GM21423 (cell line): Measurements from ENCODE around the gene PDIA5.
A peak's percentile ranks its signal among the peaks of the same experiment; 100 is the strongest.

ENCODE experiments used
- ATAC-seq: cut with Tn5 transposase; IDR thresholded peaks from one replicate; pipeline ENCODE4 v1.9.1; 2021; ENCODE audit warnings: mild to moderate bottlenecking, moderate library complexity; ENCODE audit not compliant: unreplicated experiment

The PDIA5 gene

DNA sequence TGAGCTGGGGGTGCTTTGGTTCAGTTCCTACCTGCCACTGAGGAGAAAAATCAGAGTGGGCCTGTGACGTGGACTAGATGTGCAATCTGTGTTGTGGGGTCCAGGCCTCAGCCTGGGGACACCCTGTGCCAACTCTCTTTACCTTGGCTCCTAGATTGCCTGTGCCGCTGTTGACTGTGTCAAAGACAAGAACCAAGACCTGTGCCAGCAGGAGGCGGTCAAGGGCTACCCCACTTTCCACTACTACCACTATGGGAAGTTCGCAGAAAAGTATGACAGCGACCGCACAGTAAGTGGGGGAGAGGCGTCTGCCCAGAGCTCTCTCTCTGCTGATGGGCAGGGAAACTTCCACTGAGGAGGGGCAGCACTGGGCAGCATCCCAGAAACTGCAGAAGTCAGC, 94.3 kb downstream of the PDIA5 start:
- no peak for ATAC-seq

DNA sequence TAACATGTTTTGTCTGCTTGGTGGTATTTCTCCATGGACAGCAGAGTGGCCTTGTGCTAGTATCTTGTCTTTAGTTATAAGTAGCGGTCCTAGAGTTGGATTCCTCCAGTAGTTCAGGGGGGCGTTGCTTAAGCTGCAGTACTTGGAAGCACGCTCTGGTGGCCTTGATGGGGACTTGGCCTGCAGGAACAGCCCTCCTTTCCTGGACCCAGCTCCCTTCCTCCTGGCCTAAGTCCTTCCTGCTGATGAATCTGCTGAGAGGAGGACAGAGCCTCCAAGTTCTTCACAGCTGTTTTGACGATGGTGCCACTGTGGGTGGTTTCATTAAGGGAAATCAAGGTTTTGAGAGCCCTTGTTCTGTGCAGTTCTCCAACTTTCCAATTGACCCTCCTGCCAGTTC, 96.3 kb downstream of the PDIA5 start:
- no peak for ATAC-seq

DNA sequence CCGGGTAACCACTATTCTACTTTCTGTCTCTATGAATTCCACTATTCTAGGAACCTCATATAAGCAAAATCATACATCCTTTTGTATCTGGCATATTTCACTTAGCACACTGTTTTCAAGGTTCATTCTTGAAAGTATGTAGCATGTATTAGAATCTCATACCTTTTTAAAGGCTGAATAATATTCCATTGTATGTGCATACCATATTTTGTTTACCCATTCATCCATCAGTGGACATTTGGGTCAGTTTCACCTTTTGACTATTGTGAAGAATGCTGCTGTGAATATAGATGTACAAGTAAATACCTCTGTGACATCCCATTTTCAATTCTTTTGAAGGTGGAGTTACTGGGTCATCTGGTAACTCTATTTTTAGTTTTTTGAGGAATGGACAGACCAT, 98.3 kb downstream of the PDIA5 start:
- no peak for ATAC-seq

DNA sequence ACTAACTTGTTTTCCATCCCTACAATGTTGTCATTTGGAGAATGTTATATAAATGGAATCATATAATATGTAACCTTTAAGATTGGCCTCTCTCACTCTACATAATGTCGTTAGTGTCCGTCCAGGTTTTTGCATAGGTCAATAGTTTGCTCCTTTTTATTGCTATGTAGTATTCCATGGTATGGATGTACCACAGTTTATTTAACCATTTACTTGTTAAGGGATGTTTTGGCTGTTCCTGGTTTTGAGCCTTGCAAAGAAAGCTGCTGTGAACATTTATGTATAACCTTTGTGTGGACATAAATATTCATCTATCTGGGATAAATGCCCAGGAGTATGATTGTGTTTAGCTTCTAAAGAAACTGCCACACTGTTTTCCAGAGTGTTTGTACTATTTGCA, 100.9 kb downstream of the PDIA5 start:
- no peak for ATAC-seq

DNA sequence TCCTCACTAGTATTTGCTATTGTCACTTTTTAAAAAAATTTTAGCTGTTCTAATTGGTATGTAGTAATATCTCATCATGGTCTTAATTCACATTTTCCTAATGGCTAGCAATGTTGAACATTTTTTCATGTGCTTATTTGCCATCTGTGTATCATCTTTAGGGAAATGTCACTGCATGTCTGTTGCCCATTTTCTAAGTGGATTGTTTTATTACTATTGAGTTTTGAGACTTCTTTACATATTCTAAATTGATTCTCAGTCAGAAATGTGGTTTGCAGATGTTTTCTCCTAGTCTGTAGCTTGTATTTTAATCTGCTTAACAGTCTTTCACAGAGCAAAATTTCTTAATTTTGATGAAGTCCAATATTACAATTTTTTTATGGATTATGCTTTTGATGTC, 101.3 kb downstream of the PDIA5 start:
- ATAC-seq = no peak

DNA sequence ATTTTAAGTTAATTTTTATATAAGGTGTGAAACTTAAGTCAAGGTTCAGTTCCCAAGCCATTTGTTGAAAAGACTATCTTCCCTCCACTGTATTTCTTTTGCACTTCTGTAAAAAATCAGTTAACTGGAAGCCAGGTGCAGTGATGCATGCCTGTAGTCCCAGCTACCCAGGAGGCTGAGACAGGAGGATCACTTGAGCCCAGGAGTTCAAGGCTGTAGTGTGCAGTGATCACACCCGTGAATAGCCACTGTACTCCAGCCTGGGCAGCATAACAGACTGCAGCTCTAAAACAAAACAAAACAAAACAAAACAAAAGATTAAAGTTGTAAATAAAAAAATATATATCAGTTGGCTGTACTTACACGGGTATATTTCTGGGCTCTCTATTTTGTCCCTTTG, 101.8 kb downstream of the PDIA5 start:
- ATAC-seq = no peak

DNA sequence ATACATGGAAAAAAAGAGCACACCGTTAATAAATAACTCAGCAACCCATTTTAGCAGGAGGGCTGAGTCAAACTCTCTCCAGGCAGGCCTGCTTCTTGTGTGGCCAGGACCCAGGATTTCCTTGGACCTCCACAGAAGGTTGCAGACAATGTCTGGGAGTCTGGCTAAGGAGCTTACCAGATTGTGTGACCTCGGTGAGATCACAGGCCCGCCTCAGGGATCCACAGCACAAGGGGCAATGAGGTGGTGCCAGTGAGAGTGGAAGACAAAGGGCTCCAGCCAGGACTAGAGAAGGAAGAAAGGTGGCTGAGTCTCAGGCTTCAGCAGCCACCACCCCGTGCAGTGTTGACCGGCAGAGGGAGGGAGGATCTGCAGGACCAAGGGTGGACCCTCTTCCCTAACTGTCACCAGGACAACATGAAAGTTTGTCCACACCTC, 102.7 kb downstream of the PDIA5 start:
- ATAC-seq = no peak

DNA sequence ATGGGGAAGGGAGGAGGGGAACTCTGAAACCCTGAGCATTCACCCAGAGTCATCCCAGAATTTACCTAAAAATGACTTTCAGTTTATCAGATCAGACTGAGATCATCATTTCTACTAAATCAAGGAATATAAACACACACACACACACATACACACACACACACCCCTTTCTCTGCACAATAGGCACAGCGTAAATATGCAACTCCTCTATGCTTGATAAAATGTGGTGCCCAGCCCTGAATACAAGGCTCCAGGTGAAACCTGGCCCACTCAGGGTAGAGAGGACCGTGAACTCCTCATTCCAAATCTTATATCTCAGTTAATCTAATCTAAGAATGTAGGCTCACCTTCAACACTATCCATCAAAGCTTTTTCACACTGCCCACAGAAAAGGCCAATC, 103.1 kb downstream of the PDIA5 start:
- no peak for ATAC-seq

DNA sequence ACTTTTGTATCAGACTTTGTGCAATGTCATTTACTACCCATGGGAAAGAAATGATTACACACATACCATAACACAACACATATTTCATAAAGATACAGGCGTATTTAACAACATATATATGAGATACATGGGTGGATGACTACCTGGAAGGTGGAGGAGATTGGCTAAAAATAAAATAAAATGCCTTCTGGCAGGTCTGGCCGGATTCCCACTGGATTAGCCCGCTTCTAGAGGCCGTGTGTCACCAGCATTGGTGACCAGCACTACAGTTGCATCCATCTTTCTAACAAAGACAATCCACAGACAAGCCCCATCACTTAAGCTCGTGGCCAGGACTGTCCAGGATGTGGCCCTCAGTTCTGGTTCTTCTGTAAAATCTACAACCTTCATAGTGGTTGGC, 114.0 kb downstream of the PDIA5 start:
- ATAC-seq = no peak

DNA sequence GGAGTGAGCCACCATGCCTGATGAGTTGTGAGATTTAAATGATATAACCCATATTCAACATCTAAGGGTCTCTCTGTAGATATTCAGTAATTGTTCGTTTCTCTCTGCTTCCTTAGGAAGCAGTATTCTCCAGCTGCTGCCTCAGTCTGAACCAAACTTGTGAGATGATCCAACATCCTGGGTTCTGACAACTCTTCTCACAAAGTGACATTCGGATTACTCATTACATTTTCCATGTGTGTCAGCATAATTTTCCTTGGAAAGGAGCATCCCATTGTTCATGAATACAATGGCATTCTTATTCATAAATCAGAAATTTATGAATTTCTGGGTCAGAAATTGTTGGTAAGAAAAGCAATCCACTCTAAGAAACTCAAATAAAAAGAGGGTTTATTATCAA, 119.9 kb downstream of the PDIA5 start:
- ATAC-seq = no peak

DNA sequence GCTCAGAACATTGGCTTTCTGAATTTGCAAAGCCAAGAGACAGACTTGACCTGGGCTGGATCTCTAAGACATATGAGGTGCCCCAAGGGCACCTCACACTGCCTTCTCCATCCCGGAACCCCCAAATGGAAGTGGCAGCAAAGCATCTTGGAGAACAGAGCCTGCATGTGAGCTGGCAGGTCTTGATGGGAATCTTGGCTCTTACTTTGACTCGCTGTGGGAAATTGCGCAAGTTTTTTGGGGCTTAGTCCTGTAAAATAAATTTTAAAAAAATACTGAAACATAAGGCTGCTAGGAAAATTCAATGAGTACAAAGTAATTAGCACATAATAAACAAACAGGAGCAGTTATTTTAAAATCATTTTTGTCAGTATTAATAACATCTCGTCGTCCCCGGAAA, 121.2 kb downstream of the PDIA5 start:
- no peak for ATAC-seq

DNA sequence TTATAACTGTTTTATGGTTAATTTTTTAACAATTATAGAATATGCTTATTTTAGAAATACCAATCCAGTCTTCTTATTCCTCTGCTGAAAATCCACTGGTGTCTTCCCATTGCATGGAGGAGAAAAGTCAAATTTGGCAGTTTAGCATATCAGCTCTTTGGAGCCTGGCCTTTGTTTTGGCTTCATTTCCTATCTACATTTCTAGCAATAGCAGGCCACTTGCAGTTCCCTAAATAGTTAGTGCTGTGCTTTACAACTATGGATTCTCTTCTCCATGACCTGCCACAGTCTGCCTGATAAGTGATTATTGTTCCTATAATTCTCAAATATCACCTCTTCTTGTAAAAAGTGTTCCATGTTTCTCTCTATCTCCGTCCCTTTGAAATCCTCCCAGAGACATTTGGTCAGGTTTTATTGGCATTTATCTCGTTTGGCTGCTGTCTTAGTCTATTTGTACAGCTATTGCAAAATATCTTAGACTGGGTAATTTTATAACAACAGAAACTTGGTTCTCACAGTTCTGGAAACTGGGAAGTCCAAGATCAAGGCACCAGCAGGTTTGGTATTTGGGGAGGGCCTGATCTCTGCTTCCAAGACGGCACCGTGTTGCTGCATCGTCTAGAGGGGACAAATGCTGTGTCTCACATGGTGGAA, 126.8 kb downstream of the PDIA5 start:
- no peak for ATAC-seq

DNA sequence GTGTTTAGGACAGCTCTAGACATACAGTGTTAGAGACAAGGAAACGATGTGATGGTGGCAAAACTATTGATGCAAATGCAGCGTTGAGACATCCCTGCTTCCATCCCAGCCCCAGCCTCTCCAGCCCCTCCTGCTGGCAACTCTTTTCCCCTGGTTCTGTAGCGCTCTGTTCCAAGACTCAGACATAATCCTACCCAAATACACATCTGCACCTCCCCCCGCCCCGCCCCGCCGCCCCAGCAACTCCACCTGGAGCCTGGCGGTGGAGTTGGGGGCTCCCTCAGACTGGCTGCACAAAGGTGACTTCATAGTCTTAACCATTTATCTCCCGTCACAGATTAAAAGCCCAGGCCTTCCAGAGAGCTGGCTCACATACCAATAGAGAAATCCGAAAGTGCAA, 127.7 kb downstream of the PDIA5 start:
- no peak for ATAC-seq

DNA sequence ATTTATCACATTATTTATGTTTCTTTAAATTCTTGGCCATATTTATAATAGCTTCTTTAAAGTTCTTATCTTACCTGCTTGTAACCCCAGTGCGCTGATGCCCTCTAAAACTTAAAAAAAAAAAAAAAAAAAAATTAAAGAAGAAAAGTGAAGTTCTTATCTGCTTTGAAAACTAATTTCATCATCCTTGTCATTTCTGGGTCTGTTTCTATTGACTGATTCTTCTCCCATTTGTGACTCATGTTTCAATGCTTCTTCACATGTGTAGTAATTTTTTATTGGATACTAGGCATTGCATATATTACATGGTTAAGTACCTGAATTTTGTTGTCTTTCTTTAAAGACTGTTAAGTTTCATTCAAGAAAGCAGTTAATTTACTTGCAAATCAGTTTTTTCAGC, 131.5 kb downstream of the PDIA5 start:
- no peak for ATAC-seq

DNA sequence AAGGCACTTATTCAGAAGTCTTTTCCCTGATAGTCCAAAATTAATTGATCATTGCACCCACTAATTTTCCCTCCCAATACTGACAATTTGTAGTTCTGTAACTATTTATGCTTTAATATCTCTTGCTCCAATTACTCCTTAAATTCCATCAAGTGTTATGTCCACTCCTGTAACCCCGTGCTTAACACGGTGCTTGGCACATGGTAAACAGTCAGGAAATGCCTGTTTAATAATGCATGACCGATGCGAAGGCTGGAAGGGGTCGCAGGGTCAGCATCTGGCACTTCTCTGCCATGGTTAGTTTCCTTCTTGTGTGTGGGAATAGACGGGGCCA, 134.4 kb downstream of the PDIA5 start:
- no peak for ATAC-seq

DNA sequence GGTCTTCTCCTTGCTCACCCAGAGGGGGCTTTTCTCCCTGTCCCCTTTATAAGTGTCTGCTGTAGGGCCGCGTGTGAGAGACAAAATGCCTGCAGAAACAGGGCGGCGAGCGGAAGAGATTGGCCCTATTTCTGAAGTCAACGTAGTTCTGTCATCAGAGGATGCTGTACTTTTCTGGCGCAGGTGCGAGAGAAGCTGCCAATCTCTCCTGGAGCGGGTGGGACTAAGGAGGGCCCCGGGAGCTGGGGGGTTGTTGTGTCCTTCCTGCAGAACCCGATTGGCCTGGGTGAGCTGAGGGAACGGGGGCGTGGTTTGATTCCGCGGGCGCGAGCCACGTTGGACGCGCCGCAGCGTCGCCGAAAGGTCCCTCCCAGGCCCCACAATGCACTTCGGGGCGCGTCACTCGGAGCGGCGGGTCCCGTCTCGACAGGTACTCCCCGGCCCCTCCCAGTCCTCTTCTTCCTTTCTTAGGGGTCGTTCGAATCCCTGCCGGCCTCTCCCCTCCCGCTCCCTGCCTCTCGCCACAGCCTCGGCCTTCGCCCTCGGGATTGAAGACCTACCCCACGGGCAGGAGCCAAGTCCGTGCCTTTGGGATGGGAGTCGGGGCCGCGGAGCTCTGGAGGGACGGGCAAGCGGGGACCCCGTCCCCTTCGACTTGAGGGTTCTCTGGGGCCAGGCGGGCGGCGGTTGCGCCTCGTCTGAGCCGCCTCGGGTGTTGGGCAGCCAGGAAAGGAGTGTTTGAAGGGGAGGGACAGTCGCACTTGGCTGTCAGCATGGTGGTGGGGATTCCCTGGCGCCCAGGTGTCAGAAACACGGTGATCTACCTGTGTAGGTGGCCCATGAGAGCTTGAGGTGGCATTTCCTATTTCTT, 135.0 kb downstream of the PDIA5 start, which contains the start of gene SEC22A:
TSS of gene SEC22A (plus strand) at position 387 of the 871 bp plus-strand sequence. CDS start 7,275 bp downstream, outside the sequence.
- peak; percentile 98 for ATAC-seq

DNA sequence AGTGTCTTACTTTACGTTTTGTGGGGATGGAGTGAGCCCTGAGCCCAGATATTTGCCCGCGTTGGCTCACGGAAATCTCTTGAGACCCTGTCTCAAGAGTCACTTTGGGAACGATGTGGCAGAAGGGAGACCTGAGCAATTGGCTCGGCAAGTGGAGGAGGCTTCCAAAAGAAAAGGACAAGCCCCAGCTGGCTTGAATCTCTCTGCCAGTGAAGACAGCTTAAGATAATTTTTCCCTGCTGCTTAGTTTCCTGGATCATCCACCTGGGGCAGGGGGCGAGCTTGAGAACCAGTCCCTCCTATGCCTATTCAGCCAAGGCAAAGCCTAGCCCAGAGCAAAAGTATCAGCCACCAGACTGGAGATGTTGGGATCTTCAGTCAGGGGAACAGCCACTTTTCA, 135.6 kb downstream of the PDIA5 start:
- no peak for ATAC-seq
